Measurements from ENCODE around the gene DHX34. TPM values are rescaled to one million over a fixed set of nuclear protein-coding genes. Genes with fewer than 3 reads are reported as not detected.

Gene DHX34
- polyA plus RNA-seq, 3 donors: 3.4 to 34.4 (median 3.8) TPM

DNA sequence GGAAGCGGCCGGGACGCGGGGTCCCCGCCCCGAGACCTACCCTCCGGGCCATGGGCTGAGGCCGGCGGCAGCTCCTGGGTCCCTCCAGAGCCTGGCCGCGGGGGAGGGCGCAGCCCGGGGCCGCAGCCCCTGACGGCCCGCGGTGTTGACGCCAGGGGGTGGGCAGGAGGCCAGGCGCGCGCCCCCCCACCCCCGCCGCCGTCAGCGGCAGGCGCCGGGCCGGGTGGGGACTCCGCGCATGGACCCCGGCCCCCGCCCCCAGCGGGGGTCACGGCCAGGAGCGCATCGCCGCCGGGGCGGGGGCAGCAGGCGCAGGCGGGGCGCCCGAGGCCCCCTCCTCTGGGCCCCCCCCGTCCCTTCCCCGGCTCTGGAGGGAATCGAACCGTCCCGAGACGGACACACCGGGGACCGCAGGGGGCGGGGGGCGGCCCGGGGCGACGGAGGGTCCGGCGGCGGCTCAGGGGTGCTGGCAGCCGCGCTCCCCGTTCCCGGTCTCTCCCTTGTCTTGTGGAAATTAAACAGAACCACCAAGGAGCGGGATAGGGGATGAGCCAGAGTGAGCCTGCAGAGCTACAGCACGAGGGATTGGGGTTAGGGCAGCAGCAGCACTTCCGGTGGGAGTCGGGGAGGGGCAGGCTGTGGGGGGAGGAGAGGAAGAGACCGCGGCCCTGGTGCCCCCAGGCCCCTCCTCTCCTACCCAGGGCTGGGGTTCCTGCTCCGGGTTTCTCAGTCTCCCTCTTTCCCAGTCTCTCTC, 70.1 kb downstream of the DHX34 start, which contains the start of gene MEIS3:
TSS of gene MEIS3 (minus strand) at position 498 of the 754 bp plus-strand sequence. CDS start at position 52, 446 bp downstream.
- Histone ChIP-seq H3K4me2 (replicated peaks; ENCODE audit: extremely low read depth, low read length, poor library complexity, severe bottlenecking) (no peak within 1 kb of the TSS), H3K79me2 (ENCODE audit: insufficient read depth, low read length) (no peaks in the 10 kb centered on the region), H2AFZ (ENCODE audit: insufficient read depth, low read depth, low read length, poor library complexity, severe bottlenecking) (no peak within 1 kb of the TSS), H3K4me3 (replicated peaks in 1 of 3; ENCODE audit: low read depth in 2 of 3, low read length in 3 of 3) (no peak within 1 kb of the TSS), H3K9me3 (replicated peaks in 1 of 2; ENCODE audit: control insufficient read depth in 1 of 2, insufficient read depth in 1 of 2, low read length in 2 of 2) (peaks cover 0 to 40% of the 10 kb centered on the region in 2 donors), H3K9ac (ENCODE audit: insufficient read depth, low read length, poor library complexity, severe bottlenecking) (no peak within 1 kb of the TSS), H3K36me3 (replicated peaks in 1 of 2; ENCODE audit: control insufficient read depth in 1 of 2, insufficient read depth in 2 of 2, low read length in 2 of 2) (no peaks in the 10 kb centered on the region), H3K27me3 (ENCODE audit: control insufficient read depth in 2 of 2, insufficient read depth in 2 of 2, low read length in 2 of 2) (peaks cover 69 to 84% of the 10 kb centered on the region in 2 donors), H3K4me1 (ENCODE audit: control insufficient read depth in 1 of 2, insufficient read depth in 2 of 2, low read length in 2 of 2) (peaks cover 0 to 9% of the 10 kb centered on the region in 2 donors), H3K27ac (ENCODE audit: low read depth in 1 of 2, low read length in 2 of 2) (no peak within 1 kb of the TSS), H4K20me1 (ENCODE audit: insufficient read depth, low read length) (no peaks in the 10 kb centered on the region)
- peak within 1 kb of the TSS in 1 of 7 donors; percentile 56 for H3K27ac Mint-ChIP-seq
- 0% methylated on average over 46 of the region's 70 CpGs for WGBS (ENCODE audit: insufficient coverage)
- TF ChIP-seq, protein P1, sequence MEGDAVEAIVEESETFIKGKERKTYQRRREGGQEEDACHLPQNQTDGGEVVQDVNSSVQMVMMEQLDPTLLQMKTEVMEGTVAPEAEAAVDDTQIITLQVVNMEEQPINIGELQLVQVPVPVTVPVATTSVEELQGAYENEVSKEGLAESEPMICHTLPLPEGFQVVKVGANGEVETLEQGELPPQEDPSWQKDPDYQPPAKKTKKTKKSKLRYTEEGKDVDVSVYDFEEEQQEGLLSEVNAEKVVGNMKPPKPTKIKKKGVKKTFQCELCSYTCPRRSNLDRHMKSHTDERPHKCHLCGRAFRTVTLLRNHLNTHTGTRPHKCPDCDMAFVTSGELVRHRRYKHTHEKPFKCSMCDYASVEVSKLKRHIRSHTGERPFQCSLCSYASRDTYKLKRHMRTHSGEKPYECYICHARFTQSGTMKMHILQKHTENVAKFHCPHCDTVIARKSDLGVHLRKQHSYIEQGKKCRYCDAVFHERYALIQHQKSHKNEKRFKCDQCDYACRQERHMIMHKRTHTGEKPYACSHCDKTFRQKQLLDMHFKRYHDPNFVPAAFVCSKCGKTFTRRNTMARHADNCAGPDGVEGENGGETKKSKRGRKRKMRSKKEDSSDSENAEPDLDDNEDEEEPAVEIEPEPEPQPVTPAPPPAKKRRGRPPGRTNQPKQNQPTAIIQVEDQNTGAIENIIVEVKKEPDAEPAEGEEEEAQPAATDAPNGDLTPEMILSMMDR (IDR thresholded peaks at IDR 0.05): no peak
- peaks cover 0 to 10% of the 10 kb centered on the region in 2 donors for H3K36me3 Mint-ChIP-seq
- peaks cover 15% of the 10 kb centered on the region for H3K4me1 Mint-ChIP-seq
- peaks cover 0 to 25% (median 10%) of the 10 kb centered on the region in 7 donors for H3K9me3 Mint-ChIP-seq
- intact Hi-C loops (cut with micrococcal nuclease): no loop called here
- DNase-seq: no peak
- H3K4me3 Mint-ChIP-seq: peak within 1 kb of the TSS in 1 of 2 donors; percentile 83
- H3K27me3 Mint-ChIP-seq (ENCODE audit: low read depth in 3 of 3): peaks cover 84 to 92% (median 85%) of the 10 kb centered on the region in 3 donors

DNA sequence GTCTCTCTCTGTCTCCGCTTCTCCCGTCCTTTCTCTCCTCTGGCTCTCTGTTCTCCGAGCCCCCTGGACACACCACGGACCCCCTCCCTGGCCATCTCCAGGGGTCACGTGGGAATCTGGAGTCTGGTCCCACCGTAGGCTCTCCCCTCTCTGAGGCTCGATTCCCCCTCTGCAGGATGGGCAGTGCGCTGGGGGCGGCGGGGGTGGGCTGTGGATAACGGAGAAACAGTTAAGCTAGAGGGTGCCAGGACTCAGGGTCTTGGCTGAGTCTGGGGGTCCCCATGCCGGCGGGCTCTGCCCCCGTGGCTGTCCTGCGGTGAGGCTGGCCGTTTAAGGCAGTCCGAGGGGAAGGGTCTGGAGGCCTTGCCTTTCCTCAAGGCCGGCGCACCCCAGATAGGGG, 70.7 kb downstream of the DHX34 start:
- Histone ChIP-seq H3K36me3 (replicated peaks in 1 of 2; ENCODE audit: control insufficient read depth in 1 of 2, insufficient read depth in 2 of 2, low read length in 2 of 2) (no peaks in the 10 kb centered on the region), H3K4me3 (replicated peaks in 1 of 3; ENCODE audit: low read depth in 2 of 3, low read length in 3 of 3) (no peak overlapping the region), H3K9ac (ENCODE audit: insufficient read depth, low read length, poor library complexity, severe bottlenecking) (no peak overlapping the region), H3K27ac (ENCODE audit: low read depth in 1 of 2, low read length in 2 of 2) (no peak overlapping the region), H3K4me2 (replicated peaks; ENCODE audit: extremely low read depth, low read length, poor library complexity, severe bottlenecking) (no peak overlapping the region), H3K79me2 (ENCODE audit: insufficient read depth, low read length) (no peaks in the 10 kb centered on the region), H3K4me1 (ENCODE audit: control insufficient read depth in 1 of 2, insufficient read depth in 2 of 2, low read length in 2 of 2) (peaks cover 0 to 9% of the 10 kb centered on the region in 2 donors), H2AFZ (ENCODE audit: insufficient read depth, low read depth, low read length, poor library complexity, severe bottlenecking) (no peak overlapping the region), H3K9me3 (replicated peaks in 1 of 2; ENCODE audit: control insufficient read depth in 1 of 2, insufficient read depth in 1 of 2, low read length in 2 of 2) (peaks cover 0 to 40% of the 10 kb centered on the region in 2 donors), H3K27me3 (ENCODE audit: control insufficient read depth in 2 of 2, insufficient read depth in 2 of 2, low read length in 2 of 2) (peaks cover 69 to 90% of the 10 kb centered on the region in 2 donors), H4K20me1 (ENCODE audit: insufficient read depth, low read length) (no peaks in the 10 kb centered on the region)
- H3K27ac Mint-ChIP-seq: peak overlapping the region in 1 of 7 donors; percentile 56
- peaks cover 0 to 25% (median 10%) of the 10 kb centered on the region in 7 donors for H3K9me3 Mint-ChIP-seq
- H3K4me1 Mint-ChIP-seq: peaks cover 15% of the 10 kb centered on the region
- peaks cover 88 to 94% (median 90%) of the 10 kb centered on the region in 3 donors for H3K27me3 Mint-ChIP-seq (ENCODE audit: low read depth in 3 of 3)
- 3% methylated on average over 11 of the region's 19 CpGs for WGBS (ENCODE audit: insufficient coverage)
- intact Hi-C loops (cut with micrococcal nuclease): loop anchor here (10.0 kb wide), 2 partner anchors 135 to 265 kb away; no protein-coding TSS in a partner anchor
- H3K4me3 Mint-ChIP-seq: peak overlapping the region in 1 of 2 donors; percentile 54
- TF ChIP-seq, protein P1 (IDR thresholded peaks at IDR 0.05): no peak
- H3K36me3 Mint-ChIP-seq: peaks cover 0 to 10% of the 10 kb centered on the region in 2 donors
- no peak for DNase-seq
